Measurements from ENCODE around the gene ENTPD3.

Gene ENTPD3

GRCh38 chr3:40387001-40387894 lies at the start of gene ENTPD3:
ENTPD3 (plus strand) TSS chr3:40387184; CDS start chr3:40388058, 874 bp downstream.
- no peak for DNase-seq (ENCODE audit: low read depth)

GRCh38 chr3:40339871-40340270 lies 47.1 kb upstream of the ENTPD3 start:
- no peak for DNase-seq (ENCODE audit: low read depth)

GRCh38 chr3:40340541-40341170 lies 46.3 kb upstream of the ENTPD3 start:
- DNase-seq (ENCODE audit: low read depth), result no peak

- DNase-seq (ENCODE audit: low read depth), result no peak
Observed at GRCh38 chr3:40341671-40342070, 45.3 kb upstream of the ENTPD3 start.

GRCh38 chr3:40350529-40350928 lies 36.5 kb upstream of the ENTPD3 start:
- DNase-seq (ENCODE audit: low read depth), result no peak

- DNase-seq (ENCODE audit: low read depth), result no peak
Observed at GRCh38 chr3:40355410-40355809, 31.6 kb upstream of the ENTPD3 start.

GRCh38 chr3:40358454-40358853 lies 28.5 kb upstream of the ENTPD3 start:
- no peak for DNase-seq (ENCODE audit: low read depth)

GRCh38 chr3:40363674-40364073 lies 23.3 kb upstream of the ENTPD3 start:
- DNase-seq (ENCODE audit: low read depth), result no peak

- DNase-seq (ENCODE audit: low read depth), result no peak
Observed at GRCh38 chr3:40366203-40367162, 20.5 kb upstream of the ENTPD3 start.

GRCh38 chr3:40369716-40370115 lies 17.3 kb upstream of the ENTPD3 start:
- DNase-seq (ENCODE audit: low read depth), result no peak

- DNase-seq (ENCODE audit: low read depth), result no peak
Observed at GRCh38 chr3:40377822-40378221, 9.2 kb upstream of the ENTPD3 start.

GRCh38 chr3:40379674-40380306 lies 7.2 kb upstream of the ENTPD3 start:
- DNase-seq (ENCODE audit: low read depth), result no peak

GRCh38 chr3:40381904-40382616 lies 4.9 kb upstream of the ENTPD3 start:
- DNase-seq (ENCODE audit: low read depth), result no peak

- no peak for DNase-seq (ENCODE audit: low read depth)
Observed at GRCh38 chr3:40382617-40382979, 4.4 kb upstream of the ENTPD3 start.

GRCh38 chr3:40386213-40386612 lies 771 bp upstream of the ENTPD3 start:
- DNase-seq (ENCODE audit: low read depth), result no peak

GRCh38 chr3:40387895-40388254 lies 891 bp downstream of the ENTPD3 start:
- no peak for DNase-seq (ENCODE audit: low read depth)

GRCh38 chr3:40396406-40396805 lies 9.4 kb downstream of the ENTPD3 start:
- no peak for DNase-seq (ENCODE audit: low read depth)

GRCh38 chr3:40397129-40397528 lies 10.1 kb downstream of the ENTPD3 start:
- no peak for DNase-seq (ENCODE audit: low read depth)

- DNase-seq (ENCODE audit: low read depth), result no peak
Observed at GRCh38 chr3:40397912-40398311, 10.9 kb downstream of the ENTPD3 start.

GRCh38 chr3:40398346-40398745 lies 11.4 kb downstream of the ENTPD3 start:
- no peak for DNase-seq (ENCODE audit: low read depth)

GRCh38 chr3:40404591-40405198 lies 17.7 kb downstream of the ENTPD3 start:
- no peak for DNase-seq (ENCODE audit: low read depth)
